Measurements from ENCODE around the gene SLC25A22.

GRCh38 chr11:831118-831864, 33.2 kb upstream of the SLC25A22 start:
- no peak for TF ChIP-seq RAD21 (IDR thresholded peaks at IDR 0.05; ENCODE audit: insufficient read depth, low read depth, low read length)
- no peak for TF ChIP-seq HCFC1 (IDR thresholded peaks at IDR 0.05; ENCODE audit: low read length)
- no peak for TF ChIP-seq BACH1 (IDR thresholded peaks at IDR 0.05; ENCODE audit: borderline replicate concordance)
- TF ChIP-seq SMARCA5 (IDR thresholded peaks at IDR 0.05) = no peak
